ENCODE data around the gene AKAP11. TPM values are rescaled to one million over a fixed set of nuclear protein-coding genes. Genes with fewer than 3 reads are reported as not detected.

AKAP11 gene
- total RNA-seq, 1 donor from 2014 or later = 13.0 TPM

DNA sequence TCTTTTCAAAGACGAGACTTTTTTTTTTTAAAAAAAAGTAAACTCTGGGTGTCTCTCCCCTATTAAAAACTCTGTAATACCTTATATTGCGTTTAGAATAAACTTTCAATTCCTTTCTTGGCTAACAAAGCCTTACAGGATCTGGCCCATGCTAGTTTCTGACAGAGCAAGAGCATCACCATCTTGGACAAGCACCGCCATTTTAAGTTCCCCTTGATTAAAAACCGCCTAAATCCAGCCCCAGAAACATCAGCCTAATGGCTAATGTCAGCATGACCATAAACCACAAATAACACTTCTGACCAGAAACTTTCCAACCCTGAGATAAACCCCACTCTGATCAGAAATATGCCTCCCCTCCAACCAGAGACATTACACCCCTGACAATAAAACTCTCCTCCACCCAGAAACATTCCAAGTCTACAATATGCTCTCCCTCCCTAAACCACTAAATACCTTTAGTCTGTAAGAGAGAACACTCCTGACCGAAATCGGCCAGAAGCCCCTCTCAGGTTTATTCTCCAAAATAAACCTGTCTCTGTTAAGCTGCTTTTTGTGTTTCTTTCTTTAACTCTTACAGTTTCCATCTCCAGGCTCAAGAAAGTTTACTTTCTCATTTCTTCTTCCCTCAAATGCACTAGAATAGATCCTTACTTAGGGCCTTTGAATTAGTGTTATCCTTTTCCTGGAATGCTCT lies 1.6 kb upstream of the AKAP11 start:
- no peak for TF ChIP-seq CTCF (IDR thresholded peaks at IDR 0.05)
- Histone ChIP-seq H3K9me3 (no peaks in the 10 kb centered on the region), H3K36me3 (no peaks in the 10 kb centered on the region), H3K4me1 (peaks cover 3 to 5% of the 10 kb centered on the region in 2 donors), H3K27ac (no peak overlapping the region), H3K4me3 (no peak overlapping the region), H3K27me3 (no peaks in the 10 kb centered on the region)
- no peak for DNase-seq (ENCODE audit: low spot score in 2 of 2)
- intact Hi-C loops (cut with DNase I) = loop anchor here (2.0 to 5.0 kb wide), 3 partner anchors 958 to 1208 kb away; partner anchors contain the start of genes MTRF1, NAA16 and WBP4

DNA sequence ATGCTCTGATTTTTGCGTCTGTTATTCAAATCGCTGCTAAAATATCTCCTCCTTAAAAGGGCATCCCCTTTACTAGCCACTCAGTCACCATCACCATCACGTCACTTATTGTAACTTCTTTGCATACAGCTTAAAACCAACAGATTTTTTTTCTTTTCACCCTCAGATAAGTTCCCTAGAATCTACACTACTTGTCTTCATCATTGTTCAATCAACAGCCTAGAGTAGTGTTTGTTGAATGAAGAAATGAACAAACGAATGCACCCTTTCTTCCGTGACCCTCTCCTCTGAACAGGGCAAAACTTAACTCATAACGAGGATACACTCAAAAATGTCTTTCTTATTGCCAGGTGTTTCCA lies 1.1 kb upstream of the AKAP11 start:
- H3K36me3 ChIP-seq = no peaks in the 10 kb centered on the region
- H3K9me3 ChIP-seq = no peaks in the 10 kb centered on the region
- intact Hi-C loops (cut with DNase I) = loop anchor here (2.0 to 5.0 kb wide), 3 partner anchors 959 to 1209 kb away; partner anchors contain the start of genes MTRF1, NAA16 and WBP4
- H3K27me3 ChIP-seq = no peaks in the 10 kb centered on the region
- no peak for TF ChIP-seq CTCF (IDR thresholded peaks at IDR 0.05)
- no peak for DNase-seq (ENCODE audit: low spot score in 2 of 2)
- H3K4me3 ChIP-seq = peak overlapping the region; percentile 82 to 91
- peaks cover 3 to 5% of the 10 kb centered on the region in 2 donors for H3K4me1 ChIP-seq
- H3K27ac ChIP-seq = peak overlapping the region; percentile 75 to 94

DNA sequence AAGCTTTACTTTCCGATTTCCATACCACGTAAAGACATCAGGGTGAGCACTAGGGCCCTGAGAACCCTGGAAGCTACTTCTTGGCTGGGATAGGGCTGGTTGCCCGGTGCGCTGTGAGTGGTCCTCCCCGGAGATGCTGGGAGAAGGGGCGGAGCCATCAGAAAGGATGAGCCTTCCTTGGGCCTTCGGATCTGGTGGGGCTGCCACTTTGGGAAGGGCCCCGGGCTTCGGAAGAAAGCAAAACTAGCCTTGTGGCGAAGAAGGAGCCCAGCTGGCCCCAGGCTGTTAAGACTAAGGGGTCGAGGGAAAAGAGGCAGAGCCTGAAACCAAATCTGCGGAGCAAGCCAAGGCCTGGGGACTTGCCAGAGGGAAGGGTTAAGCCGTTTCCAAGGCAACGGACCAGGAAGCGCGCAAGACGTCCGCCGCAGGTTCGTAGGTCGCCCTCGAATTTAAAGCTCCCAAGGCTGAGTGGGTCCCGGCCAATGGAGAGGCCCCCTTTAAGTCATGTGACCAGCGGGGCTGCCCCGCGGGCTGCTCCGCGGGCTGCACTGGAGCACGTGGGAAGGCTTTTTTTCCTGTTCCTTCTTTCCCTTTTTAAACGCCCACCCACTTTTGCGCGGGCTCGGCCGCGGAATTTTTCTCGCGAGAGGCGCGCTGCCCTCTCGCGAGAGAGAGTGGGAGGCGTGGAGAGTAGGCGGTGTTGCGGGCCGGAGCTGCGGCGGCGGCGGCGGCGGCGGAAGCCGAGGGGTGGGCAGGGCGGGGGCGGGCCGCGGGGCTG lies 426 bp upstream of the AKAP11 start:
- Histone ChIP-seq H3K27ac (peak overlapping the region; percentile 86 to 94), H3K36me3 (no peaks in the 10 kb centered on the region), H3K27me3 (no peaks in the 10 kb centered on the region), H3K4me1 (peaks cover 3 to 5% of the 10 kb centered on the region in 2 donors), H3K4me3 (peak overlapping the region; percentile 82 to 91), H3K9me3 (no peaks in the 10 kb centered on the region)
- intact Hi-C loops (cut with DNase I) = loop anchor here (2.0 to 5.0 kb wide), 4 partner anchors 223 to 1209 kb away; partner anchors contain the start of genes DGKH, MTRF1, NAA16 and WBP4
- DNase-seq (ENCODE audit: low spot score in 2 of 2) = peak; percentile 88 to 98
- TF ChIP-seq CTCF (IDR thresholded peaks at IDR 0.05) = no peak

DNA sequence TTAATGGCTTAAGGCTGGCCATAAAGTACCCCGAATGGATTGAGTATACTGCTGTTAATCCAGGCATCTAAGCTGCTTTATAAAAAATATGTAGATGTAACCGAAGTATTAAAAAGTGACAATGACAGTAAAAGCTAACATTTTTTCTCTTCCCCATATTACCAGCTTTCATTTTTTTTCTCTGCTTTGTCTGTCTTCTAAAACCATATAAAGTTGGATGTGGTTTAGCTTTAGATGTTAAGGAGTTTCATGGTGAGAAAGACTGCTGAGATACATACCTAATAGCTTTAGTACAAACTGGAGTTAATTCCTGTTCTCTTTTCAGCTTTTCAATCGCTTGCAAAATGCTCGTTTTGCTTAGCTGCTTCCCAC lies 838 bp downstream of the AKAP11 start:
- Histone ChIP-seq H3K9me3 (no peaks in the 10 kb centered on the region), H3K4me3 (peak overlapping the region; percentile 82 to 91), H3K27ac (peak overlapping the region; percentile 86 to 94), H3K4me1 (peaks cover 3 to 5% of the 10 kb centered on the region in 2 donors), H3K36me3 (no peaks in the 10 kb centered on the region), H3K27me3 (no peaks in the 10 kb centered on the region)
- intact Hi-C loops (cut with DNase I) = loop anchor here (2.0 to 5.0 kb wide), 3 partner anchors 224 to 1210 kb away; partner anchors contain the start of genes DGKH, NAA16 and WBP4
- DNase-seq (ENCODE audit: low spot score in 2 of 2) = no peak
- TF ChIP-seq CTCF (IDR thresholded peaks at IDR 0.05) = no peak

DNA sequence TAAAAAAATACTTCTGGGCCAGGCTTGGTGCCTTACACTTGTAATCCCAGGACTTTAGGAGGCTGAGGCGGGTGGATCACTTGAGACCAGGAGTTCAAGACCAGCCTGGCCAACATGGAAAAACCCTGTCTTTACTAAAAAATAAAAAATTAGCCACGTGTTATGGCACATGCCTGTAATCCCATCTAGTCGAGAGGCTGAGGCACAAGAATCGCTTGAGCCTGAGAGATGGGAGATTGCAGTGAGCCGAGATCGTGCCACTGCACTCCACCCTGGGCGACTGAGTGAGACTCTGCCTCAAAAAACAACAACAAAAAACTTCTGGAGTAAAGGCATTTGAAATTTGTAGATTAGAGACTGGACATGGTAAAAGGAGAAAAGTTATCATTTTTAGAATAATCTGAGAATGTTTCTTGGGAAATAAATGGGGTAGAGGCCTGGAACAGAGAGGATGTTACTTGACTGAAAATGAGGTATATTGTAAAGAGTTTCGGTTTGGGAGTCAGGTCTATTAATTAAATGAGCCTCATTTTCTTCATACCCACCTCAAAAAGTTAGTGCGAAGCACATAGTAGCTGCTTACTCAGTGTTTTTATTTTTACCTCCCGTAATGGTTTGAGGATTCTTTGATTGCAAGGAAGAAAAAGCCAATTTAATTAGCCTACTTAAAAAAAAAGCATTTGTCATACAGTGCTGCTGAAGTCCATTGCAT lies 2.6 kb downstream of the AKAP11 start:
- Histone ChIP-seq H3K4me3 (no peak overlapping the region), H3K9me3 (no peaks in the 10 kb centered on the region), H3K4me1 (peaks cover 3 to 5% of the 10 kb centered on the region in 2 donors), H3K36me3 (no peaks in the 10 kb centered on the region), H3K27me3 (no peaks in the 10 kb centered on the region), H3K27ac (no peak overlapping the region)
- TF ChIP-seq CTCF (IDR thresholded peaks at IDR 0.05) = no peak
- intact Hi-C loops (cut with DNase I) = loop anchor here (5.0 kb wide), 2 partner anchors 962 to 1212 kb away; partner anchors contain the start of genes NAA16 and WBP4
- DNase-seq (ENCODE audit: low spot score in 2 of 2) = no peak

All from ascending aorta (tissue), 2 donors.